Activated T-cell treated with anti-CD3 and anti-CD28 coated beads, Interleukin-2, amount 50 U/mL, for 4 hours (primary cell): Measurements from ENCODE around the gene GHRL. TPM values are rescaled to one million over a fixed set of nuclear protein-coding genes. Genes with fewer than 3 reads are reported as not detected.
A peak's percentile ranks its signal among the peaks of the same experiment; 100 is the strongest.
"Not testable (repeated sequence)": the region's sequence is repeated elsewhere in the genome, so short reads cannot be mapped to it uniquely, and the experiment has no call there.

Source experiments
- ATAC-seq, 2 donors: fragments of 200-7000 bp; cut with Tn5 transposase; one replicate each; pipeline ENCODE4 v1.10.0; 2021
- DNase-seq: peaks from one replicate; pipeline ENCODE4 v3.0.0-alpha.2; 2020
- H3K27me3 Mint-ChIP-seq: one replicate; pipeline ENCODE4 v1.8.0; 2021; ENCODE audit warnings: low read depth, mixed read lengths
- H3K36me3 Mint-ChIP-seq: one replicate; pipeline ENCODE4 v1.8.0; 2022; ENCODE audit warnings: mixed read lengths; ENCODE audit not compliant: insufficient read depth
- H3K4me1 Mint-ChIP-seq: one replicate; pipeline ENCODE4 v1.8.0; 2021; ENCODE audit warnings: low read depth, mixed read lengths
- H3K4me3 Mint-ChIP-seq: one replicate; pipeline ENCODE4 v1.8.0; 2021; ENCODE audit warnings: mild to moderate bottlenecking, moderate library complexity, mixed read lengths
- H3K9me3 Mint-ChIP-seq: one replicate; pipeline ENCODE4 v1.8.0; 2021; ENCODE audit warnings: mixed read lengths
- total RNA-seq, 3 donors: library from RNA; stranded (reverse); gene quantifications; one replicate each; pipeline ENCODE4 v1.2.1, GENCODE V29; 2021

GHRL gene
- total RNA-seq, 3 donors from 2014 or later = 0.45 to 0.96 (median 0.63) TPM

- Mint-ChIP-seq H3K27me3 (no peaks in the 10 kb centered on the region), H3K9me3 (no peaks in the 10 kb centered on the region), H3K4me3 (no peak overlapping the region), H3K36me3 (peaks cover 44% of the 10 kb centered on the region), H3K4me1 (peaks cover 51% of the 10 kb centered on the region)
- no peak for ATAC-seq
- DNase-seq = no peak
These were observed 10.8 kb downstream of the GHRL start for GRCh38 chr3:10281951-10282350.

GRCh38 chr3:10280571-10280970, 12.2 kb downstream of the GHRL start:
- H3K9me3 Mint-ChIP-seq = no peaks in the 10 kb centered on the region
- H3K27me3 Mint-ChIP-seq = no peaks in the 10 kb centered on the region
- DNase-seq (no peak), ATAC-seq (no peak)
- peaks cover 49% of the 10 kb centered on the region for H3K4me1 Mint-ChIP-seq
- peaks cover 40% of the 10 kb centered on the region for H3K36me3 Mint-ChIP-seq
- no peak overlapping the region for H3K4me3 Mint-ChIP-seq

GRCh38 chr3:10280177-10280529, 12.6 kb downstream of the GHRL start:
- Mint-ChIP-seq H3K4me1 (peaks cover 48% of the 10 kb centered on the region), H3K9me3 (no peaks in the 10 kb centered on the region), H3K27me3 (no peaks in the 10 kb centered on the region), H3K36me3 (peaks cover 40% of the 10 kb centered on the region), H3K4me3 (no peak overlapping the region)
- ATAC-seq (peak; percentile 21 to 33), DNase-seq (no peak)

GRCh38 chr3:10279384-10280176, 13.2 kb downstream of the GHRL start:
- Mint-ChIP-seq H3K4me1 (peaks cover 43% of the 10 kb centered on the region), H3K36me3 (peaks cover 40% of the 10 kb centered on the region), H3K27me3 (no peaks in the 10 kb centered on the region), H3K4me3 (no peak overlapping the region), H3K9me3 (no peaks in the 10 kb centered on the region)
- ATAC-seq (no peak), DNase-seq (no peak)

GRCh38 chr3:10278501-10278900, 14.2 kb downstream of the GHRL start:
- no peak for ATAC-seq
- no peaks in the 10 kb centered on the region for H3K27me3 Mint-ChIP-seq
- H3K36me3 Mint-ChIP-seq = peaks cover 39% of the 10 kb centered on the region
- peaks cover 42% of the 10 kb centered on the region for H3K4me1 Mint-ChIP-seq
- H3K9me3 Mint-ChIP-seq = no peaks in the 10 kb centered on the region
- H3K4me3 Mint-ChIP-seq = no peak overlapping the region
- no peak for DNase-seq

GRCh38 chr3:10277115-10277625, 15.6 kb downstream of the GHRL start:
- ATAC-seq = no peak
- peaks cover 43% of the 10 kb centered on the region for H3K4me1 Mint-ChIP-seq
- H3K27me3 Mint-ChIP-seq = no peaks in the 10 kb centered on the region

GRCh38 chr3:10274601-10275000, 18.1 kb downstream of the GHRL start:
- Mint-ChIP-seq H3K4me3 (no peak overlapping the region), H3K27me3 (no peaks in the 10 kb centered on the region), H3K4me1 (peaks cover 47% of the 10 kb centered on the region), H3K9me3 (no peaks in the 10 kb centered on the region), H3K36me3 (peaks cover 44% of the 10 kb centered on the region)
- DNase-seq = no peak
- no peak for ATAC-seq

More at GRCh38 chr3:10277115-10277625, 15.6 kb downstream of the GHRL start:
- no peak overlapping the region for H3K4me3 Mint-ChIP-seq
- H3K36me3 Mint-ChIP-seq = peaks cover 46% of the 10 kb centered on the region
- no peak for DNase-seq
- H3K9me3 Mint-ChIP-seq = no peaks in the 10 kb centered on the region

- H3K9me3 Mint-ChIP-seq = no peaks in the 10 kb centered on the region
- ATAC-seq = no peak
- peaks cover 47% of the 10 kb centered on the region for H3K4me1 Mint-ChIP-seq
- peaks cover 42% of the 10 kb centered on the region for H3K36me3 Mint-ChIP-seq
- no peak for DNase-seq
- peak overlapping the region; percentile 46 for H3K4me3 Mint-ChIP-seq
- no peaks in the 10 kb centered on the region for H3K27me3 Mint-ChIP-seq
These were observed 18.9 kb downstream of the GHRL start for GRCh38 chr3:10273702-10274305.

- Mint-ChIP-seq H3K4me3 (peak overlapping the region; percentile 46), H3K36me3 (peaks cover 44% of the 10 kb centered on the region), H3K9me3 (no peaks in the 10 kb centered on the region), H3K4me1 (peaks cover 50% of the 10 kb centered on the region), H3K27me3 (no peaks in the 10 kb centered on the region)
- ATAC-seq (no peak), DNase-seq (no peak)
These were observed 19.8 kb downstream of the GHRL start for GRCh38 chr3:10272977-10273376.

GRCh38 chr3:10272476-10272875, 20.3 kb downstream of the GHRL start:
- Mint-ChIP-seq H3K4me1 (peaks cover 54% of the 10 kb centered on the region), H3K36me3 (peaks cover 42% of the 10 kb centered on the region)
- ATAC-seq, H3K9me3 Mint-ChIP-seq, H3K4me3 Mint-ChIP-seq, DNase-seq, H3K27me3 Mint-ChIP-seq: not testable (repeated sequence)

GRCh38 chr3:10269443-10269842, 23.3 kb downstream of the GHRL start:
- H3K27me3 Mint-ChIP-seq = no peaks in the 10 kb centered on the region
- H3K4me3 Mint-ChIP-seq = no peak overlapping the region
- no peak for ATAC-seq
- peaks cover 65% of the 10 kb centered on the region for H3K4me1 Mint-ChIP-seq
- H3K36me3 Mint-ChIP-seq = peaks cover 45% of the 10 kb centered on the region
- H3K9me3 Mint-ChIP-seq = no peaks in the 10 kb centered on the region
- DNase-seq = no peak

GRCh38 chr3:10268930-10269329, 23.8 kb downstream of the GHRL start:
- no peak for ATAC-seq
- peaks cover 65% of the 10 kb centered on the region for H3K4me1 Mint-ChIP-seq

GRCh38 chr3:10268116-10268515, 24.6 kb downstream of the GHRL start:
- Mint-ChIP-seq H3K4me3 (no peak overlapping the region), H3K9me3 (no peaks in the 10 kb centered on the region), H3K36me3 (peaks cover 51% of the 10 kb centered on the region), H3K27me3 (no peaks in the 10 kb centered on the region), H3K4me1 (peaks cover 67% of the 10 kb centered on the region)
- DNase-seq (no peak), ATAC-seq (no peak)

More at GRCh38 chr3:10268930-10269329, 23.8 kb downstream of the GHRL start:
- no peak for DNase-seq
- no peak overlapping the region for H3K4me3 Mint-ChIP-seq
- no peaks in the 10 kb centered on the region for H3K27me3 Mint-ChIP-seq
- no peaks in the 10 kb centered on the region for H3K9me3 Mint-ChIP-seq
- peaks cover 49% of the 10 kb centered on the region for H3K36me3 Mint-ChIP-seq

- H3K27me3 Mint-ChIP-seq, H3K9me3 Mint-ChIP-seq, DNase-seq, ATAC-seq: not testable (repeated sequence)
- H3K4me3 Mint-ChIP-seq = peak overlapping the region; percentile 15
- H3K36me3 Mint-ChIP-seq = peaks cover 52% of the 10 kb centered on the region
- H3K4me1 Mint-ChIP-seq = peaks cover 70% of the 10 kb centered on the region
These were observed 25.8 kb downstream of the GHRL start for GRCh38 chr3:10266936-10267335.

- Mint-ChIP-seq H3K4me3 (peak overlapping the region; percentile 16), H3K36me3 (peaks cover 56% of the 10 kb centered on the region), H3K9me3 (no peaks in the 10 kb centered on the region), H3K27me3 (no peaks in the 10 kb centered on the region), H3K4me1 (peaks cover 72% of the 10 kb centered on the region)
- ATAC-seq = no peak
- no peak for DNase-seq
These were observed 26.9 kb downstream of the GHRL start for GRCh38 chr3:10265833-10266232.
